ENCODE results near the gene GSG1L. TPM values are rescaled to one million over a fixed set of nuclear protein-coding genes. Genes with fewer than 3 reads are reported as not detected.

GSG1L gene
- total and polyA plus RNA-seq, 9 of the 15 experiments (the other 6 are each of a cell fraction or from before 2014, with no cell fraction given): not detected

DNA sequence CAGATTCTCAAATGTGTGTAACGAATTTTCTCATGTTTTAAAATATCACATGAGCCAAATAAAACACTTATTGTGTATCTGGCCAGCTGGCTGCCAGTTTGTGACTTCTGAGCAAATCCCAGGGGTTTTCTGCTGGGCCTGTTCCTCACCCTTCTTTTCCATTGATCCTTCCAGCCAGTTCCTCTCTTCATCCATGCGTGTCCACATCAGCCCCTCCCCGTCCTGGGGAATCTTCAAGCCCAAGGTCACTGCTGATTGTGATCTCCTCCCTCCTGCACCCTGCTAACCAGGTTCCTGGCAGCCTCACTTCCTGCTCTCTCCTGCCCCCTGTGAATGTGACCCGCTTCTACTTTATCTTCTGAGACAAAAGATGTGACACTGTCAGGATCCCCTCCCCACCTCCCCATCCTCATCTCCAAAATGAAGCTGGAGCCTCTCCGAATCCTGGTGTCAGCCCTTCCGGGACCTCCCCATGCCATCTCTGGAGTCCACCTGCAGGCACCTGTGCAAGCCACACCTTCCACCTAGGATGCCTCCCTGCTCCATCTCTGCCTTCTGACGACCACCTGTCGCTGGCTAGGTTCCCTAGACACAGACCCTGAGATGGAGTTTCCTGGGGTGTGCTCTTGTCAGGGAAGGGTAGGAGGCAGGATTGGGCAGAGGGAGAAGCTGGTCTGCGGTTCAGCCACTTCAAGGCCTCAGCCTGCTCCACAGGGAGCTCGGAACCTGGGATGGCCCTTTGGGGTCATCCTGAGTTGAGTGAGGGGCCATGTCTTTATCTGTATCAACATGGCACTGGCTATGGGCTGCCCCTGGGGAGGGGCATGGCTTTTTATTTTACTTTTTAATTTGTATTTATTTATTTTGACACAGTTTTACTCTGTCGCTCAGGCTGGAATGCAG lies 308.5 kb downstream of the GSG1L start:
- Histone ChIP-seq H2AFZ (ENCODE audit: low read depth, low read length) (no peak overlapping the region), H3K36me3 (ENCODE audit: control insufficient read depth, insufficient read depth, low read length) (no peaks in the 10 kb centered on the region), H3K9me1 (ENCODE audit: control insufficient read depth, insufficient read depth, low read length) (peaks cover 8% of the 10 kb centered on the region), H3K9me3 (replicated peaks; ENCODE audit: control insufficient read depth, insufficient read depth, low read depth, low read length) (no peaks in the 10 kb centered on the region), H3K79me2 (ENCODE audit: control insufficient read depth, insufficient read depth, low read length) (no peaks in the 10 kb centered on the region), H3K4me1 (replicated peaks in 1 of 2; ENCODE audit: control insufficient read depth in 2 of 2, insufficient read depth in 2 of 2, low read length in 2 of 2) (peaks cover 25 to 31% of the 10 kb centered on the region in 2 experiments; a peak in 4 of 5 replicates), H3K4me3 (no peak overlapping the region), H3K9ac (ENCODE audit: insufficient read depth in 1 of 2, low read depth in 2 of 2, low read length in 2 of 2) (peak overlapping the region in 1 of 2 experiments; percentile 72; a peak in 1 of 4 replicates), H3K27me3 (ENCODE audit: control insufficient read depth in 2 of 2, insufficient read depth in 2 of 2, low read length in 2 of 2) (no peaks in the 10 kb centered on the region), H4K20me1 (replicated peaks; ENCODE audit: control insufficient read depth, insufficient read depth, low read length) (no peaks in the 10 kb centered on the region), H3K27ac (ENCODE audit: extremely low read depth, low read depth, low read length) (no peak overlapping the region), H3K4me2 (ENCODE audit: insufficient read depth, low read length) (peak overlapping the region; percentile 3; the same call in 1 of the 2 replicates)
- no TSS peak for BruUV-seq (replicated peaks)
- no peak for TF ChIP-seq ZNF644 (tag; IDR thresholded peaks at IDR 0.05; ENCODE audit: low read depth)
- TF ChIP-seq ESRRA (IDR thresholded peaks at IDR 0.05; ENCODE audit: borderline replicate concordance, low read depth): peak; percentile 86
- TF ChIP-seq ZNF316 (IDR thresholded peaks at IDR 0.05): no peak
- TF ChIP-seq, protein P1, sequence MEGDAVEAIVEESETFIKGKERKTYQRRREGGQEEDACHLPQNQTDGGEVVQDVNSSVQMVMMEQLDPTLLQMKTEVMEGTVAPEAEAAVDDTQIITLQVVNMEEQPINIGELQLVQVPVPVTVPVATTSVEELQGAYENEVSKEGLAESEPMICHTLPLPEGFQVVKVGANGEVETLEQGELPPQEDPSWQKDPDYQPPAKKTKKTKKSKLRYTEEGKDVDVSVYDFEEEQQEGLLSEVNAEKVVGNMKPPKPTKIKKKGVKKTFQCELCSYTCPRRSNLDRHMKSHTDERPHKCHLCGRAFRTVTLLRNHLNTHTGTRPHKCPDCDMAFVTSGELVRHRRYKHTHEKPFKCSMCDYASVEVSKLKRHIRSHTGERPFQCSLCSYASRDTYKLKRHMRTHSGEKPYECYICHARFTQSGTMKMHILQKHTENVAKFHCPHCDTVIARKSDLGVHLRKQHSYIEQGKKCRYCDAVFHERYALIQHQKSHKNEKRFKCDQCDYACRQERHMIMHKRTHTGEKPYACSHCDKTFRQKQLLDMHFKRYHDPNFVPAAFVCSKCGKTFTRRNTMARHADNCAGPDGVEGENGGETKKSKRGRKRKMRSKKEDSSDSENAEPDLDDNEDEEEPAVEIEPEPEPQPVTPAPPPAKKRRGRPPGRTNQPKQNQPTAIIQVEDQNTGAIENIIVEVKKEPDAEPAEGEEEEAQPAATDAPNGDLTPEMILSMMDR (IDR thresholded peaks at IDR 0.05 in 2 of 3, conservative IDR thresholded peaks at IDR 0.05 in 1 of 3; ENCODE audit: insufficient read depth in 2 of 3, low read depth in 1 of 3, low read length in 3 of 3): peak in 2 of 3 experiments; percentile 24 to 27; a peak in 2 of 6 replicates
- intact Hi-C loops (cut with micrococcal nuclease) (no loop called here), in situ Hi-C loops (cut with MboI) (no loop called here)
- ChIA-PET POLR2A (interaction anchor here (0.9 to 1.7 kb wide), 2 partner anchors 21 to 29 kb away, joined by 3 to 5 read pairs; no protein-coding TSS in a partner anchor), CTCF (ENCODE audit: low intra/inter-chr PET ratio) (no interaction called here)
- DNase-seq (ENCODE audit: extremely low read depth in 1 of 4, low spot score in 3 of 4) (peak in 3 of 4 experiments; percentile 18 to 75 (median 68)), FAIRE-seq (peak; percentile 56), ATAC-seq (no peak)
- 66% methylated on average over 11 of the region's 11 CpGs for WGBS (ENCODE audit: insufficient coverage, low coverage, missing lambda C conversion rate)

Measured in K562 (cell line).